GM23338 (cell line): Measurements from ENCODE around the gene TBX1. TPM values are rescaled to one million over a fixed set of nuclear protein-coding genes. Genes with fewer than 3 reads are reported as not detected.

Experiments
- ATAC-seq: fragments of 200-7000 bp; cut with Tn5 transposase; 3 replicates; pipeline ENCODE4 v1.9.1; 2020
- DNase-seq: peaks from one replicate; pipeline ENCODE4 v3.0.0-alpha.2; 2015; ENCODE audit warnings: low spot score
- H2AFZ ChIP-seq: fragments of 200-600 bp; sonication (generic); 2 replicates; pipeline ENCODE4 v1.8.0; 2016; ENCODE audit warnings: antibody characterized with exemption, mild to moderate bottlenecking, moderate library complexity
- H3F3A ChIP-seq: fragments of 200-600 bp; sonication (generic); replicated peaks from 2 replicates; pipeline ENCODE4 v1.8.0; 2017; ENCODE audit warnings: antibody characterized with exemption, mixed run types, low read depth
- H3K27ac ChIP-seq: fragments of 200-600 bp; sonication (generic); 2 replicates; pipeline ENCODE4 v1.6.1; 2016; ENCODE audit warnings: low read depth
- H3K27me3 ChIP-seq: fragments of 200-600 bp; sonication (generic); 2 replicates; pipeline ENCODE4 v1.8.0; 2016; ENCODE audit warnings: mild to moderate bottlenecking, mixed run types, moderate library complexity; ENCODE audit not compliant: insufficient read depth
- H3K36me3 ChIP-seq: fragments of 200-600 bp; sonication (generic); 2 replicates; pipeline ENCODE4 v1.8.0; 2016; ENCODE audit warnings: mild to moderate bottlenecking; ENCODE audit not compliant: insufficient read depth
- H3K4me1 ChIP-seq: fragments of 200-600 bp; sonication (generic); 2 replicates; pipeline ENCODE4 v1.8.0; 2016; ENCODE audit warnings: mild to moderate bottlenecking, moderate library complexity; ENCODE audit not compliant: insufficient read depth
- H3K4me2 ChIP-seq: fragments of 200-600 bp; sonication (generic); 2 replicates; pipeline ENCODE4 v1.7.1; 2017; ENCODE audit warnings: mixed run types
- H3K4me3 ChIP-seq: fragments of 200-600 bp; sonication (generic); 2 replicates; pipeline ENCODE4 v1.6.1; 2016; ENCODE audit warnings: mixed run types
- H3K79me2 ChIP-seq: fragments of 200-600 bp; sonication (generic); replicated peaks from 2 replicates; pipeline ENCODE4 v1.8.0; 2017; ENCODE audit warnings: mild to moderate bottlenecking; ENCODE audit not compliant: insufficient read depth
- H3K9me2 ChIP-seq: fragments of 200-600 bp; sonication (generic); 2 replicates; pipeline ENCODE4 v1.8.0; 2017; ENCODE audit not compliant: insufficient read depth
- H4K20me1 ChIP-seq: fragments of 200-600 bp; sonication (generic); replicated peaks from 2 replicates; pipeline ENCODE4 v1.8.0; 2017; ENCODE audit warnings: mild to moderate bottlenecking; ENCODE audit not compliant: insufficient read depth
- H3K27ac Mint-ChIP-seq: 2 replicates; pipeline ENCODE4 v1.8.0; 2020; ENCODE audit warnings: inconsistent platforms, mild to moderate bottlenecking, moderate library complexity, mixed read lengths
- H3K27me3 Mint-ChIP-seq: 3 replicates; pipeline ENCODE4 v1.8.0; 2022; ENCODE audit warnings: low read depth, mild to moderate bottlenecking, moderate library complexity, mixed read lengths, inconsistent platforms; ENCODE audit not compliant: insufficient read depth, poor library complexity
- H3K36me3 Mint-ChIP-seq: 3 replicates; pipeline ENCODE4 v1.8.0; 2021; ENCODE audit warnings: low read depth, mild to moderate bottlenecking, inconsistent platforms, moderate library complexity, mixed read lengths
- H3K4me1 Mint-ChIP-seq: 3 replicates; pipeline ENCODE4 v1.8.0; 2020; ENCODE audit warnings: mild to moderate bottlenecking, inconsistent platforms, mixed read lengths
- H3K4me3 Mint-ChIP-seq: 3 replicates; pipeline ENCODE4 v1.8.0; 2021; ENCODE audit warnings: moderate library complexity, mild to moderate bottlenecking, inconsistent platforms, mixed read lengths
- H3K9me3 Mint-ChIP-seq: 3 replicates; pipeline ENCODE4 v1.8.0; 2020; ENCODE audit warnings: moderate library complexity, mild to moderate bottlenecking, inconsistent platforms, mixed read lengths
- CREB1 ChIP-seq: fragments of 250-450 bp; sonication (Bioruptor Pico); IDR thresholded peaks from 2 replicates; pipeline ENCODE4 v1.5.0; 2020; ENCODE audit warnings: low read depth, mild to moderate bottlenecking, moderate library complexity
- CTCF ChIP-seq, 2 experiments: fragments of 200-600 bp in 1 of 2; sonication (generic) in 1 of 2; conservative IDR thresholded peaks; 2 replicates each; pipeline versions ENCODE4 v1.5.1 to v1.6.1; 2016 to 2017; ENCODE audit warnings: antibody characterized with exemption in 2 of 2, low read depth in 2 of 2, mild to moderate bottlenecking in 2 of 2, moderate library complexity in 1 of 2
- ETS1 ChIP-seq: IDR thresholded peaks from 2 replicates; pipeline ENCODE4 v1.6.1; 2016; ENCODE audit warnings: antibody characterized with exemption
- EZH2phosphoT487 ChIP-seq: fragments of 200-600 bp; sonication (generic); IDR thresholded peaks from one replicate; pipeline ENCODE4 v1.8.1; 2018; ENCODE audit warnings: antibody characterized with exemption; ENCODE audit not compliant: unreplicated experiment
- JUNB ChIP-seq: IDR thresholded peaks from one replicate; pipeline ENCODE4 v1.6.1; 2016; ENCODE audit warnings: antibody characterized with exemption; ENCODE audit not compliant: unreplicated experiment
- NANOG ChIP-seq: IDR thresholded peaks from 2 replicates; pipeline ENCODE4 v1.6.1; 2016; ENCODE audit warnings: antibody characterized with exemption, borderline replicate concordance
- POLR2AphosphoS5 ChIP-seq: IDR thresholded peaks from 2 replicates; pipeline ENCODE4 v1.6.1; 2016; ENCODE audit warnings: antibody characterized with exemption, low read depth
- STAT1 ChIP-seq: IDR thresholded peaks from one replicate; pipeline ENCODE4 v1.6.1; 2016; ENCODE audit warnings: antibody characterized with exemption; ENCODE audit not compliant: unreplicated experiment
- ZNF114 ChIP-seq: fragments of 250-450 bp; sonication (Bioruptor Pico); IDR thresholded peaks from 2 replicates; pipeline ENCODE4 v1.5.0; 2020; ENCODE audit warnings: mild to moderate bottlenecking, moderate library complexity
- ZNF331 ChIP-seq: fragments of 250-450 bp; sonication (Bioruptor Pico); IDR thresholded peaks from 2 replicates; pipeline ENCODE4 v1.5.0; 2020; ENCODE audit warnings: low read depth, mild to moderate bottlenecking, moderate library complexity
- ZNF462 ChIP-seq: fragments of 250-450 bp; sonication (Bioruptor Pico); IDR thresholded peaks from 2 replicates; pipeline ENCODE4 v1.5.0; 2020; ENCODE audit warnings: mild to moderate bottlenecking, moderate library complexity
- polyA plus RNA-seq: library from polyadenylated mRNA; unstranded; fragments of >200 nt; fragmentation: Nextera tagmentation; extraction: Ambion mirVana; gene quantifications from 2 replicates; pipeline ENCODE4 v1.2.1, GENCODE V29; 2016
- total RNA-seq: library from RNA; depleted of rRNA; stranded (reverse); fragments of >200 nt; shearing (Covaris generic); gene quantifications from 2 replicates; pipeline ENCODE4 v1.2.3, GENCODE V29; 2014

Gene TBX1
- total and polyA plus RNA-seq, 2 experiments from 2014 or later = 0.19 to 0.66 TPM

GRCh38 chr22:19806213-19807160, 45.9 kb downstream of the TBX1 start (continued):
- TF ChIP-seq STAT1 = no peak
- no peak for TF ChIP-seq JUNB
- TF ChIP-seq ZNF462 (CRISPR knock-in tag) = no peak
- no peak for TF ChIP-seq POLR2AphosphoS5
- TF ChIP-seq CREB1 (CRISPR knock-in tag) = no peak

- Mint-ChIP-seq H3K4me3 (no peak overlapping the region), H3K27me3 (peaks cover 17% of the 10 kb centered on the region), H3K27ac (no peak overlapping the region), H3K4me1 (no peaks in the 10 kb centered on the region), H3K9me3 (no peaks in the 10 kb centered on the region), H3K36me3 (no peaks in the 10 kb centered on the region)
- DNase-seq (no peak), ATAC-seq (no peak)
- Histone ChIP-seq H3K27ac (no peak overlapping the region), H3F3A (no peaks in the 10 kb centered on the region), H3K4me2 (no peak overlapping the region), H2AFZ (no peak overlapping the region), H3K27me3 (no peaks in the 10 kb centered on the region), H3K9me2 (no peaks in the 10 kb centered on the region), H3K4me1 (no peaks in the 10 kb centered on the region), H3K4me3 (no peak overlapping the region), H3K79me2 (no peaks in the 10 kb centered on the region), H3K36me3 (no peaks in the 10 kb centered on the region), H4K20me1 (no peaks in the 10 kb centered on the region)
- TF ChIP-seq EZH2phosphoT487 = no peak
- TF ChIP-seq ZNF331 (CRISPR knock-in tag) = no peak
- no peak for TF ChIP-seq NANOG
- TF ChIP-seq POLR2AphosphoS5 = no peak
- TF ChIP-seq ETS1 = no peak
- no peak for TF ChIP-seq STAT1
- no peak for TF ChIP-seq ZNF114
- TF ChIP-seq CTCF (conservative IDR thresholded peaks at IDR 0.05; ENCODE audit: low read depth in 2 of 2) = no peak
Measured at GRCh38 chr22:19807161-19807913, 46.8 kb downstream of the TBX1 start.
